Activated naive CD4-positive, alpha-beta T cell treated with anti-CD3 and anti-CD28 coated beads, Interleukin-2, amount 10 ng/mL, durations not matched to agents 7 days and 5 days (primary cell): Measurements from ENCODE around the gene TNRC6C.
"Not testable (repeated sequence)": the region's sequence is repeated elsewhere in the genome, so short reads cannot be mapped to it uniquely, and the experiment has no call there.

Experiments
- CTCF ChIA-PET: fragments of 350-600 bp; sonication (Branson Sonifier 250); formaldehyde crosslinking; loops from one replicate; lab custom pipeline; 2021; ENCODE audit warnings: antibody characterized with exemption; lab: Charles Lee
- DNase-seq: peaks from one replicate; pipeline ENCODE4 v3.0.0-alpha.2; 2020
- H3K27ac Mint-ChIP-seq: one replicate; pipeline ENCODE4 v1.8.0; 2021; ENCODE audit warnings: mild to moderate bottlenecking, moderate library complexity, mixed read lengths
- H3K27me3 Mint-ChIP-seq: one replicate; pipeline ENCODE4 v1.8.0; 2021; ENCODE audit warnings: mild to moderate bottlenecking, mixed read lengths
- H3K36me3 Mint-ChIP-seq: one replicate; pipeline ENCODE4 v1.8.0; 2021; ENCODE audit warnings: mixed read lengths
- H3K4me1 Mint-ChIP-seq: one replicate; pipeline ENCODE4 v1.8.0; 2021; ENCODE audit warnings: mixed read lengths
- H3K4me3 Mint-ChIP-seq: one replicate; pipeline ENCODE4 v1.8.0; 2021; ENCODE audit warnings: mild to moderate bottlenecking, moderate library complexity, mixed read lengths
- H3K9me3 Mint-ChIP-seq: one replicate; pipeline ENCODE4 v1.8.0; 2021; ENCODE audit warnings: mixed read lengths

The TNRC6C gene

GRCh38 chr17:78108726-78109488 lies 150.4 kb downstream of the TNRC6C start:
- Mint-ChIP-seq H3K9me3 (no peaks in the 10 kb centered on the region), H3K27me3 (no peaks in the 10 kb centered on the region)

DNA sequence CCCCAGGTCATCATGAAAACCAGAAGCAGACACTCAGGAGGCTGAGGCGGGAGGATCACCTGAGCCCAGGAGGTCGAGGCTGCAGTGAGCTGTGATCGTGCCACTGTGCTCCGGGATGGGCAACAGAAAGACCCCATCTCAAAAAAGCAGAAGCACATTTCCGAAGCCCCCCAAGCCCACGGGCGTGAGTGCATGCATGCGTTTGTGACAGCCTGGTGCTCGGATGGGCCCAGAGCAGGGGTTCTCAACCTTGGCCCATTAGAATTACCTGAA lies 150.9 kb downstream of the TNRC6C start:
- Mint-ChIP-seq H3K27ac (no peak overlapping the region), H3K36me3 (peaks cover 51% of the 10 kb centered on the region), H3K9me3 (no peaks in the 10 kb centered on the region), H3K4me3 (no peak overlapping the region), H3K4me1 (peaks cover 27% of the 10 kb centered on the region), H3K27me3 (no peaks in the 10 kb centered on the region)
- no peak for DNase-seq
- CTCF ChIA-PET = interaction anchor here (9.0 kb wide), 1 partner anchor 27 kb away, joined by 113 read pairs; no protein-coding TSS in a partner anchor

More at GRCh38 chr17:78108726-78109488, 150.4 kb downstream of the TNRC6C start:
- no peak for DNase-seq
- no peak overlapping the region for H3K27ac Mint-ChIP-seq
- H3K36me3 Mint-ChIP-seq = peaks cover 48% of the 10 kb centered on the region
- no peak overlapping the region for H3K4me3 Mint-ChIP-seq
- peaks cover 22% of the 10 kb centered on the region for H3K4me1 Mint-ChIP-seq
- CTCF ChIA-PET = interaction anchor here (1.2 to 9.0 kb wide), 2 partner anchors 24 to 28 kb away, joined by 3 to 113 read pairs; no protein-coding TSS in a partner anchor

- peaks cover 34% of the 10 kb centered on the region for H3K4me1 Mint-ChIP-seq
- no peak for DNase-seq
- H3K36me3 Mint-ChIP-seq = peaks cover 55% of the 10 kb centered on the region
- no peaks in the 10 kb centered on the region for H3K27me3 Mint-ChIP-seq
- no peaks in the 10 kb centered on the region for H3K9me3 Mint-ChIP-seq
- peak overlapping the region; percentile 60 for H3K27ac Mint-ChIP-seq
- CTCF ChIA-PET = interaction anchor here (1.0 to 9.0 kb wide), 3 partner anchors 26 to 91 kb away, joined by 3 to 113 read pairs (median 3); no protein-coding TSS in a partner anchor
- H3K4me3 Mint-ChIP-seq = no peak overlapping the region
These were observed 152.0 kb downstream of the TNRC6C start for GRCh38 chr17:78110363-78111015.

GRCh38 chr17:78111016-78111726 lies 152.7 kb downstream of the TNRC6C start:
- H3K36me3 Mint-ChIP-seq = peaks cover 55% of the 10 kb centered on the region
- H3K9me3 Mint-ChIP-seq = no peaks in the 10 kb centered on the region
- no peaks in the 10 kb centered on the region for H3K27me3 Mint-ChIP-seq
- peak overlapping the region; percentile 62 for H3K27ac Mint-ChIP-seq
- H3K4me1 Mint-ChIP-seq = peaks cover 34% of the 10 kb centered on the region
- no peak overlapping the region for H3K4me3 Mint-ChIP-seq
- DNase-seq = no peak
- CTCF ChIA-PET = interaction anchor here (0.8 to 9.0 kb wide), 4 partner anchors 26 to 92 kb away, joined by 3 to 113 read pairs (median 3); no protein-coding TSS in a partner anchor

DNA sequence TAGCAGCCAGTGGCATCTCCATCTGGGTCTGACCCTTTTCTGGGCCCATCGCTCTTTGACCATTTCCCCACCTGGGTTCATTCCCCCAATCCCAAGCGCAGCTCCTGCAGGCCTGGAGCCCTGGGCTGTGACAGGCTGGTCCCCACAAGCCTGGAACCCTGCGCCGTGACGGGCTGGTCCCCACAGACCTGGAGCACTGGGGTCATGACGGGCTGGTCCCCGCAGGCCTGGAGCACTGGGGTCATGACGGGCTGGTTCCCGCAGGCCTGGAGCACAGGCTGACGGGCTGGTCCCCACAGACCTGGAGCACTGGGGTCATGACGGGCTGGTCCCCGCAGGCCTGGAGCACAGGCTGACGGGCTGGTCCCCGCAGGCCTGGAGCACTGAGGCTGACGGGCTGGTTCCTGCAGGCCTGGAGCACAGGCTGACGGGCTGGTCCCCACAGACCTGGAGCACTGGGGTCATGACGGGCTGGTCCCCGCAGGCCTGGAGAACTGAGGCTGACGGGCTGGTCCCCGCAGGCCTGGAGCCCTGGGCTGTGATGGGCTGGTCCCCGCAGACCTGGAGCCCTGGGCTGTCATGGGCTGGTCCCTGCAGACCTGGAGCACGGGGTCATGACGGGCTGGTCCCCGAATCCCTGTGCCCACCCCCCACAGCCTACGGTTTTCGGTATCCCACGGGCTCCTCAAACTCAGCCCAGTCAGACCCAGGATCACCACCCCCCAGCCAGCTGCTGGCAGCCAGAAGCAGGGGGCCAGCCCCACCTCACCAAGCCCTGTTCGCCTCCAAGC lies 153.4 kb downstream of the TNRC6C start:
- Mint-ChIP-seq H3K36me3 (peaks cover 57% of the 10 kb centered on the region), H3K27me3 (no peaks in the 10 kb centered on the region), H3K9me3 (no peaks in the 10 kb centered on the region), H3K27ac (peak overlapping the region; percentile 76), H3K4me3 (no peak overlapping the region), H3K4me1 (peaks cover 36% of the 10 kb centered on the region)
- CTCF ChIA-PET = interaction anchor here (0.8 to 9.0 kb wide), 9 partner anchors 17 to 93 kb away, joined by 3 to 113 read pairs (median 3); partner anchors contain the start of gene TMC6
- DNase-seq = no peak

- Mint-ChIP-seq H3K4me1 (peaks cover 42% of the 10 kb centered on the region), H3K27me3 (no peaks in the 10 kb centered on the region), H3K9me3 (no peaks in the 10 kb centered on the region), H3K36me3 (peaks cover 58% of the 10 kb centered on the region), H3K27ac (peak overlapping the region; percentile 76), H3K4me3 (no peak overlapping the region)
- CTCF ChIA-PET = interaction anchor here (0.9 to 9.0 kb wide), 11 partner anchors 12 to 72 kb away, joined by 3 to 113 read pairs (median 4); partner anchors contain the start of genes TMC6 and TMC8
- DNase-seq = peak; percentile 83
These were observed 154.3 kb downstream of the TNRC6C start for GRCh38 chr17:78112518-78113471.

GRCh38 chr17:78113804-78114785 lies 155.6 kb downstream of the TNRC6C start:
- Mint-ChIP-seq H3K27me3 (no peaks in the 10 kb centered on the region), H3K4me1 (peaks cover 46% of the 10 kb centered on the region), H3K36me3 (peaks cover 54% of the 10 kb centered on the region), H3K9me3 (no peaks in the 10 kb centered on the region), H3K4me3 (no peak overlapping the region), H3K27ac (peak overlapping the region; percentile 72)
- peak; percentile 42 for DNase-seq
- CTCF ChIA-PET = interaction anchor here (1.0 to 9.0 kb wide), 6 partner anchors 11 to 61 kb away, joined by 3 to 113 read pairs (median 6); partner anchors contain the start of gene TMC8

GRCh38 chr17:78114831-78115723 lies 156.6 kb downstream of the TNRC6C start:
- Mint-ChIP-seq H3K27me3 (no peaks in the 10 kb centered on the region), H3K36me3 (peaks cover 54% of the 10 kb centered on the region), H3K4me3 (no peak overlapping the region), H3K4me1 (peaks cover 50% of the 10 kb centered on the region), H3K9me3 (no peaks in the 10 kb centered on the region), H3K27ac (no peak overlapping the region)
- CTCF ChIA-PET = interaction anchor here (1.0 to 9.0 kb wide), 4 partner anchors 10 to 60 kb away, joined by 3 to 113 read pairs (median 8); partner anchors contain the start of gene TMC8
- peak; percentile 18 for DNase-seq

DNA sequence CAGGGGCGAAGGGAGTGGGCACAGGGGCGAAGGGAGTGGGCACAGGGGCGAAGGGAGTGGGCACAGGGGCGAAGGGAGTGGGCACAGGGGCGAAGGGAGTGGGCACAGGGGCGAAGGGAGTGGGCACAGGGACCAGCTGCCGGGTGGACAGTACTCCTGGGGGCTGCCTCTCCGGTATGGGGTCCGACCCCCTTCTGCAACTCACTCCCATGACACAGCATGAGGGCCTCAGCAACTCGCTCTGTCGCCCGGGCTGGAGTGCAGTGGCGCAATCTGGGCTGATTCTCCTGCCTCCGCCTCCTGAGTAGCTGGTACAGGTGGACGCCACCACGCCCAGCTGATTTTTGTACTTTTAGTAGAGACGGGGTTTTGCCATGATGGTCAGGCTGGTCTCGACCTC lies 157.3 kb downstream of the TNRC6C start:
- peaks cover 57% of the 10 kb centered on the region for H3K4me1 Mint-ChIP-seq
- H3K36me3 Mint-ChIP-seq = peaks cover 55% of the 10 kb centered on the region
- H3K4me3 Mint-ChIP-seq, DNase-seq, H3K9me3 Mint-ChIP-seq, H3K27me3 Mint-ChIP-seq, H3K27ac Mint-ChIP-seq: not testable (repeated sequence)
- CTCF ChIA-PET = interaction anchor here (1.4 to 9.0 kb wide), 3 partner anchors 14 to 61 kb away, joined by 6 to 113 read pairs (median 8); partner anchors contain the start of gene TMC8

DNA sequence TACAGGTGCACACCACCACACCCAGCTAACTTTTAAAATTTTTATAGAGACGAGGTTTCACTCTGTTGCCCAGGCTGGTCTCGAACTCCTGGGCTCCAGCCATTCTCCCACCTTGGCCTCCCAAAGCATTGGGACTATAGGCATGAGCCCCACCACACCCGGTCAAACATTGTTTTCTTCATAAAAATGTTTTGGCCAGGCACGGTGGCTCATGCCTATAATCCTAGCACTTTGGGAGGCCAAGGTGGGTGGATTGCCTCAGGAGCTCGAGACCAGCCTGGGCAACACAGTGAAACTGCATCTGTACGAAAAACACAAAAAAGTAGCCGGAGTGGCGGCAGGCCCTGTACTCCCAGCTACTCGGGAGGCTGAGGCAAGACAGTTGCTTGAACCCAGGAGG lies 157.9 kb downstream of the TNRC6C start:
- H3K27ac Mint-ChIP-seq = no peak overlapping the region

More for the DNA sequence above, 157.9 kb downstream of the TNRC6C start:
- Mint-ChIP-seq H3K4me3 (no peak overlapping the region), H3K27me3 (no peaks in the 10 kb centered on the region), H3K4me1 (peaks cover 58% of the 10 kb centered on the region), H3K9me3 (no peaks in the 10 kb centered on the region), H3K36me3 (peaks cover 55% of the 10 kb centered on the region)
- CTCF ChIA-PET = interaction anchor here (1.4 to 9.0 kb wide), 3 partner anchors 14 to 60 kb away, joined by 6 to 113 read pairs (median 8); partner anchors contain the start of gene TMC8
- DNase-seq = no peak
